ENCODE data around the gene FBXW8.

FBXW8 gene

DNA sequence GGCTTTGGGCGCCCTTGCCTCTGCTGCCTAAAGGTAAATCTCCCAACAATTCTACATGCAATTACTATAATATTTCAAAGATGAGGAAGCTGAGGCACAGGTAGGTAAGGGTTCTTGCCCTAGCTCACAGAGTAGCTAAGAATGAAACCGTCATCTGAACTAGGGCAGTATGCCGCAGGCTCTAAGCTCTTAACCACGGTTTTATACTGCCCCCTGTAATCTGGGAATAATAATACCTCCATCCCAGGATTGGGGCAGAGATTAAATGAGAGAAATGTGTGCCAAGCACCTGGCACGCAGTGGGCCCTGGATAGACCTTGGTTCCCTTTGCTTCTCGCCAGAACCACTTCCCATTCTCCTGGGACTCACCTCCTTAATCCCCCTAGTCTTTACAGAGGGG is 28.0 kb upstream of the FBXW8 start:
- intact Hi-C loops (cut with DNase I; ENCODE audit: low total_unique reads), result loop anchor here (2.0 kb wide), 1 partner anchor 180 kb away; no protein-coding TSS in a partner anchor
- Histone ChIP-seq H3K27me3 (peaks cover 0 to 73% of the 10 kb centered on the region in 2 donors), H3K36me3 (no peaks in the 10 kb centered on the region), H3K9me3 (no peaks in the 10 kb centered on the region), H3K4me1 (peaks cover 5 to 47% (median 36%) of the 10 kb centered on the region in 4 donors), H3K4me3 (no peak overlapping the region), H3K27ac (no peak overlapping the region)
- TF ChIP-seq, protein P1, sequence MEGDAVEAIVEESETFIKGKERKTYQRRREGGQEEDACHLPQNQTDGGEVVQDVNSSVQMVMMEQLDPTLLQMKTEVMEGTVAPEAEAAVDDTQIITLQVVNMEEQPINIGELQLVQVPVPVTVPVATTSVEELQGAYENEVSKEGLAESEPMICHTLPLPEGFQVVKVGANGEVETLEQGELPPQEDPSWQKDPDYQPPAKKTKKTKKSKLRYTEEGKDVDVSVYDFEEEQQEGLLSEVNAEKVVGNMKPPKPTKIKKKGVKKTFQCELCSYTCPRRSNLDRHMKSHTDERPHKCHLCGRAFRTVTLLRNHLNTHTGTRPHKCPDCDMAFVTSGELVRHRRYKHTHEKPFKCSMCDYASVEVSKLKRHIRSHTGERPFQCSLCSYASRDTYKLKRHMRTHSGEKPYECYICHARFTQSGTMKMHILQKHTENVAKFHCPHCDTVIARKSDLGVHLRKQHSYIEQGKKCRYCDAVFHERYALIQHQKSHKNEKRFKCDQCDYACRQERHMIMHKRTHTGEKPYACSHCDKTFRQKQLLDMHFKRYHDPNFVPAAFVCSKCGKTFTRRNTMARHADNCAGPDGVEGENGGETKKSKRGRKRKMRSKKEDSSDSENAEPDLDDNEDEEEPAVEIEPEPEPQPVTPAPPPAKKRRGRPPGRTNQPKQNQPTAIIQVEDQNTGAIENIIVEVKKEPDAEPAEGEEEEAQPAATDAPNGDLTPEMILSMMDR (IDR thresholded peaks at IDR 0.05), result peak; percentile 27
- DNase-seq, result no peak

DNA sequence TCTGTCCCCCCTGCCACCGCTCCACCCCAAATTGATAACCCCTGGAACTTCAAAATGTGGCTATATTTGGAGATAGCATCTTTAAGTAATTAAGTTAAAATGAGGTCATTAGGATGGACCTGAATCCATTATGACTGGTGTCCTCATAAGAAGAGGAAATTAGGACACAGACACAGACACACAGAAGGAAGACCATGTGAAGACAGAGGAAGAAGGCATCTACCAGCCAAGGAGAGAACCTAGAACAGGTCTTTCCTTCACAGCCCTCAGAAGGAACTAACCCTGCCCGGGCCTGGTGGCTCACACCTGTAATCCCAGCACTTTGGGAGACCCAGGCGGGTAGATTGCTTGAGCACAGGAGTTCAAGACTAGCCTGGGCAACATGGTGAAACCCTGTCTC is 25.9 kb upstream of the FBXW8 start:
- Histone ChIP-seq H3K27me3 (peaks cover 0 to 52% of the 10 kb centered on the region in 2 donors), H3K36me3 (no peaks in the 10 kb centered on the region), H3K4me3 (no peak overlapping the region), H3K27ac (no peak overlapping the region), H3K4me1 (peaks cover 5 to 29% (median 21%) of the 10 kb centered on the region in 4 donors), H3K9me3 (no peaks in the 10 kb centered on the region)
- DNase-seq, result no peak
- TF ChIP-seq, protein P1 (IDR thresholded peaks at IDR 0.05), result no peak
- intact Hi-C loops (cut with DNase I; ENCODE audit: low total_unique reads), result no loop called here

DNA sequence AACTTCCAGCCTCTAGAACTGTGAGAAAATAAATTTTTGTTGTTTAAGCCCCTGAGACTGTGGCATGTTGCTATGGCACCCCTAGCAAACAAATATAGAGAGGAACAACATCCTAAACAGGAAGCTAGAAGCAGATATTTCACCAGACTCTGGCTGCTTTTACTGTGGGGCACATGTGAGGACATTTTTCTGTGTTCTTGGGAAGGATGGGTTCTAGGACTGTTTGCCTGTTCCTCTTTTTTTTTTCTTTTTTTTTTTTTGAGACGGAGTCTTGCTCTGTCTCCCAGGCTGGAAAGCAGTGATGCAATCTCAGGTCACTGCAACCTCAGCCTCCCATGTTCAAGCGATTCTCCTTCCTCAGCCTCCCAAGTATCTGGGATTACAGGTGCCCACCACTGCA is 25.3 kb upstream of the FBXW8 start:
- no peak overlapping the region for H3K4me3 ChIP-seq
- peaks cover 5 to 23% (median 17%) of the 10 kb centered on the region in 4 donors for H3K4me1 ChIP-seq
- H3K36me3 ChIP-seq, result no peaks in the 10 kb centered on the region
- intact Hi-C loops (cut with DNase I; ENCODE audit: low total_unique reads), result no loop called here
- peaks cover 0 to 45% of the 10 kb centered on the region in 2 donors for H3K27me3 ChIP-seq
- TF ChIP-seq, protein P1 (IDR thresholded peaks at IDR 0.05), result no peak
- H3K27ac ChIP-seq, result no peak overlapping the region
- no peak for DNase-seq
- H3K9me3 ChIP-seq, result no peaks in the 10 kb centered on the region

DNA sequence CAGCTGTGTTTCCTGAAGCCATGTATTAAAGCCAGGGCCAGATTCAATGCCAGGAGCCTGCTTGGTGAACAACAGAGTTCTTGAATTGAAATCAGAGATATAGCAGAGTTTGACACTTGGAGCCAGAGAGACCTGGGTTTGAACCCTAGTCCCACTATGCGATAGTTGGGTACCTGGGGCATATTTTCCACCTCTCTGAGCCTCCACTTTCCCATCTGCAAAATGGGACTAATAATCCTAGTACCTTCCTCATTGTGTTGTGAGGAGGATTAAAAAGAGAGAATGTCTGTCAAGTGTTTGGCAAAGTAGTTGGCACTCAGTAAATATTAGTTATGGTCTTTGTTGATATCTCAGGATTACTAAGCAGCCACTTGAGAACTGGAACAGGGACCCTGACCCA is 23.5 kb upstream of the FBXW8 start:
- TF ChIP-seq, protein P1 (IDR thresholded peaks at IDR 0.05), result no peak
- intact Hi-C loops (cut with DNase I; ENCODE audit: low total_unique reads), result no loop called here

DNA sequence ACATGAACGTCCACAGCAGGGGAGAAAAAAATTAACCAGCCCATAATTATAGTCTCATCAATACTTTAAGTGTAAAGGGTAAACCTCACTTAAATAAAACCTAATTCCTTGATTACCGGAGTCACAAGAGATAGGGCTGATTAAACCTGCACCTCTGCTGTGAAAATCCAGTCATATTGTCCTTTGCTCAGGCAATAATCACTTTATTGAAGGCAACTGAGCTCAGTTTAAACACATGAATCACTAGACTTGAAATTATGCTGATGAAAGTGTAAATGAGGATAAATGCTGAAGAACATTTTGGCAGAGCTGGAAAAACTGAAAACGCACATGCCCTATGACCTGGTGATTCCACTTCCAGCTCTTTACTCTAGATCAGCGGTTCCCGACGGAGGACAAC is 22.9 kb upstream of the FBXW8 start:
- Histone ChIP-seq H3K4me1 (no peaks in the 10 kb centered on the region), H3K4me3 (no peak overlapping the region), H3K36me3 (no peaks in the 10 kb centered on the region), H3K9me3 (no peaks in the 10 kb centered on the region), H3K27me3 (peaks cover 0 to 24% of the 10 kb centered on the region in 2 donors), H3K27ac (no peak overlapping the region)
- TF ChIP-seq, protein P1 (IDR thresholded peaks at IDR 0.05), result no peak
- intact Hi-C loops (cut with DNase I; ENCODE audit: low total_unique reads), result no loop called here
- no peak for DNase-seq

More for the DNA sequence above, 23.5 kb upstream of the FBXW8 start:
- Histone ChIP-seq H3K4me3 (no peak overlapping the region), H3K36me3 (no peaks in the 10 kb centered on the region), H3K4me1 (peaks cover 0 to 6% (median 2%) of the 10 kb centered on the region in 4 donors), H3K27me3 (peaks cover 0 to 30% of the 10 kb centered on the region in 2 donors), H3K9me3 (no peaks in the 10 kb centered on the region), H3K27ac (no peak overlapping the region)
- no peak for DNase-seq

DNA sequence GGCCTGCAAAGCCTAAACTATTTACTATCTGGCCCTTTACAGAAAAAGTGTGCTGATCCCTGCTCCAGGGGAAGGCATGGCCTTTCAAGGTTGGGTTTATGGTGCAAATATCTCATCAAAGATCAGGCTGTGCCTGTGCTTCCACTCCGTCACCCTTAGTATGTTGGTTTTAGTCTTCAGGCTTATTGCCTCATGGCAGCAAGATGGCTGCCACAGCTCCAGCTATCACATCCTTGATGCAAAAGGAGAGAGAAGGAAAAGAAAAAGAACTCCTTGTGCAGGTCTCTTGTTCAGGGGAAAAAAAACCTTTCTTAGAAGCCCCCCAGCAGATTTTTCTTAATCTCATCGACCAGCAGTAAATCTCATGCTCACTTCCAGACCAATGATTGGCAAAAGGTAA is 20.4 kb upstream of the FBXW8 start:
- Histone ChIP-seq H3K4me1 (no peaks in the 10 kb centered on the region), H3K36me3 (no peaks in the 10 kb centered on the region), H3K27me3 (peaks cover 0 to 4% of the 10 kb centered on the region in 2 donors), H3K9me3 (no peaks in the 10 kb centered on the region), H3K27ac (no peak overlapping the region), H3K4me3 (no peak overlapping the region)
- TF ChIP-seq, protein P1 (IDR thresholded peaks at IDR 0.05), result no peak
- DNase-seq, result no peak
- intact Hi-C loops (cut with DNase I; ENCODE audit: low total_unique reads), result no loop called here

Measured in tibial artery (tissue), 4 donors.